ENCODE data around the gene TGFBR2. TPM values are rescaled to one million over a fixed set of nuclear protein-coding genes. Genes with fewer than 3 reads are reported as not detected.

Gene TGFBR2
- polyA plus RNA-seq, 3 donors: 122 to 137 (median 125) TPM

DNA sequence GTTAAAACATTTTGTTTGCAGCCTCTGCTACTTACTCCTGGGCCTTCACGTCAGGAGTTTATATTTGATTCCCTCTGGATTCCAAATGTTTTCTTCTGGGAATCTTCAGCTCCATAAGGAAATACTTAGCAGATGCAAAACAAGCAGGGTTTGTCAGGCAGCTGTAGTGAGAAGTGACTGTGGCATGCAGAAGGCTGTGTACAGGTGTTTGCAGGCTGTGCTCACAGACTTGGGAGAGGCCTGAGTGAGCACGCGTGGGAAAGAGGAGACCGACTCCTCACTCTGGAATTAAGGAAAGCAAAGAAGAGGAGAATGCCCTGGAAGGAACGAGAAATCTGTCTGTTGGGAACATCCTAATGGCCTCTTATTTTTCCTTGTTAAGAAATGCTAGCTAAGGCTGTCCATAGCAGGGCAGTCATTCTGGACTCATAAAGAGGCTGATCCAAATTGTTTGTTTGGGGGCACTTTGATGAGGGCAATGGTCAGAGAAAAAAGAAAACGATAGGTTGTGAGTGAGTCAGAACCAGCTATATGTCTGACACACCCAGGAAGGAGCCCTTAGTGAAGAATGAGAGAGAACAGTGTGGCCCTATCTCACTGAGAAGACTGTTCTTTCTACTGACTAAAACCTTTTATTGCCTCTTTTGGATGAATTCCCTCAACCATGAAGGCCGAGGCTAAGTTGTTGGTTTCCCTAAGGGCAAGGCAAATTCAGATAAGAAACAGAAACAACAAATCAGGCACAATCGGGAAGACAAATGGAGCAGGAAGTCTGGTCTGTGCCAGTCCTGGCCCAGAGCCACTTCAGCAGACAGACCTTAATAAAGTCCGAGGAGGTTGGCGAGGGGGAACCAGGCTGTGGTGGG, 82.6 kb downstream of the TGFBR2 start:
- no peak for DNase-seq (ENCODE audit: low read depth in 3 of 3, low spot score in 2 of 3)

DNA sequence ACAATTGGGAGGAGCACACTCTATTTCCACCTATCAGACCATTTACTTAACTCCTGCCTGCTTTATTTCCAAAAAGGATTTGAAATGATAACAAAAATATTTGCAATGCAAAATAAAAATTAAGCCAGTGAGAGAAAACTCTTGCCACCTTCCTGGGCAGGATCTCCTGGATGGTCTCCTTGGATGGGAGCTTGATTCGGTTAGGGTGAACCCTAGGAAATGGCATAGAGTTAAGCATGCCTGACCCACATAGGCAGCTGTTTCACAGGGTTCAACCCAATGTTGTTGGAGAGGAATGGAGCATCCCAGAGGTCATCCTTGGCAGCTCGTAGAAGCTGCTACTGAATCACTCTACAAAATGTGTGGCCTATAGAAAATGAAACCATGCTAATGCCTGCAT, 83.8 kb downstream of the TGFBR2 start:
- DNase-seq (ENCODE audit: low read depth in 3 of 3, low spot score in 2 of 3): no peak

DNA sequence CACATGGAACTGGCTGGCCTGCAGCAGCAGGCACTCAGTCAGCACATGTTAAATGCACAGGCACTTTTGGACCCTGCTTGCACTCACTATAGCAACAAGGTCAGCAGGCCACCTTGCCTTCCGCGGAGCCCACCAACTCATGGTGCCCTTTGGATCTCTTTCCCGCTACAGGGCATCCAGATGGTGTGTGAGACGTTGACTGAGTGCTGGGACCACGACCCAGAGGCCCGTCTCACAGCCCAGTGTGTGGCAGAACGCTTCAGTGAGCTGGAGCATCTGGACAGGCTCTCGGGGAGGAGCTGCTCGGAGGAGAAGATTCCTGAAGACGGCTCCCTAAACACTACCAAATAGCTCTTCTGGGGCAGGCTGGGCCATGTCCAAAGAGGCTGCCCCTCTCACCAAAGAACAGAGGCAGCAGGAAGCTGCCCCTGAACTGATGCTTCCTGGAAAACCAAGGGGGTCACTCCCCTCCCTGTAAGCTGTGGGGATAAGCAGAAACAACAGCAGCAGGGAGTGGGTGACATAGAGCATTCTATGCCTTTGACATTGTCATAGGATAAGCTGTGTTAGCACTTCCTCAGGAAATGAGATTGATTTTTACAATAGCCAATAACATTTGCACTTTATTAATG, 85.0 kb downstream of the TGFBR2 start:
- no peak for DNase-seq (ENCODE audit: low read depth in 3 of 3, low spot score in 2 of 3)

DNA sequence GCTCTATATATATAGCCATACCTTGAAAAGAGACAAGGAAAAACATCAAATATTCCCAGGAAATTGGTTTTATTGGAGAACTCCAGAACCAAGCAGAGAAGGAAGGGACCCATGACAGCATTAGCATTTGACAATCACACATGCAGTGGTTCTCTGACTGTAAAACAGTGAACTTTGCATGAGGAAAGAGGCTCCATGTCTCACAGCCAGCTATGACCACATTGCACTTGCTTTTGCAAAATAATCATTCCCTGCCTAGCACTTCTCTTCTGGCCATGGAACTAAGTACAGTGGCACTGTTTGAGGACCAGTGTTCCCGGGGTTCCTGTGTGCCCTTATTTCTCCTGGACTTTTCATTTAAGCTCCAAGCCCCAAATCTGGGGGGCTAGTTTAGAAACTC, 85.5 kb downstream of the TGFBR2 start:
- no peak for DNase-seq (ENCODE audit: low read depth in 3 of 3, low spot score in 2 of 3)

DNA sequence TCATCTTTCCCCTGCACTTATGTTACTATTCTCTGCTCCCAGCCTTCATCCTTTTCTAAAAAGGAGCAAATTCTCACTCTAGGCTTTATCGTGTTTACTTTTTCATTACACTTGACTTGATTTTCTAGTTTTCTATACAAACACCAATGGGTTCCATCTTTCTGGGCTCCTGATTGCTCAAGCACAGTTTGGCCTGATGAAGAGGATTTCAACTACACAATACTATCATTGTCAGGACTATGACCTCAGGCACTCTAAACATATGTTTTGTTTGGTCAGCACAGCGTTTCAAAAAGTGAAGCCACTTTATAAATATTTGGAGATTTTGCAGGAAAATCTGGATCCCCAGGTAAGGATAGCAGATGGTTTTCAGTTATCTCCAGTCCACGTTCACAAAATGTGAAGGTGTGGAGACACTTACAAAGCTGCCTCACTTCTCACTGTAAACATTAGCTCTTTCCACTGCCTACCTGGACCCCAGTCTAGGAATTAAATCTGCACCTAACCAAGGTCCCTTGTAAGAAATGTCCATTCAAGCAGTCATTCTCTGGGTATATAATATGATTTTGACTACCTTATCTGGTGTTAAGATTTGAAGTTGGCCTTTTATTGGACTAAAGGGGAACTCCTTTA, 86.2 kb downstream of the TGFBR2 start:
- no peak for DNase-seq (ENCODE audit: low read depth in 3 of 3, low spot score in 2 of 3)

DNA sequence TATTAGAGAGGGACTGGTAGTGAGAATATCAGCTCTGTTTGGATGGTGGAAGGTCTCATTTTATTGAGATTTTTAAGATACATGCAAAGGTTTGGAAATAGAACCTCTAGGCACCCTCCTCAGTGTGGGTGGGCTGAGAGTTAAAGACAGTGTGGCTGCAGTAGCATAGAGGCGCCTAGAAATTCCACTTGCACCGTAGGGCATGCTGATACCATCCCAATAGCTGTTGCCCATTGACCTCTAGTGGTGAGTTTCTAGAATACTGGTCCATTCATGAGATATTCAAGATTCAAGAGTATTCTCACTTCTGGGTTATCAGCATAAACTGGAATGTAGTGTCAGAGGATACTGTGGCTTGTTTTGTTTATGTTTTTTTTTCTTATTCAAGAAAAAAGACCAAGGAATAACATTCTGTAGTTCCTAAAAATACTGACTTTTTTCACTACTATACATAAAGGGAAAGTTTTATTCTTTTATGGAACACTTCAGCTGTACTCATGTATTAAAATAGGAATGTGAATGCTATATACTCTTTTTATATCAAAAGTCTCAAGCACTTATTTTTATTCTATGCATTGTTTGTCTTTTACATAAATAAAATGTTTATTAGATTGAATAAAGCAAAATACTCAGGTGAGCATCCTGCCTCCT, 87.2 kb downstream of the TGFBR2 start:
- DNase-seq (ENCODE audit: low read depth in 3 of 3, low spot score in 2 of 3): no peak

DNA sequence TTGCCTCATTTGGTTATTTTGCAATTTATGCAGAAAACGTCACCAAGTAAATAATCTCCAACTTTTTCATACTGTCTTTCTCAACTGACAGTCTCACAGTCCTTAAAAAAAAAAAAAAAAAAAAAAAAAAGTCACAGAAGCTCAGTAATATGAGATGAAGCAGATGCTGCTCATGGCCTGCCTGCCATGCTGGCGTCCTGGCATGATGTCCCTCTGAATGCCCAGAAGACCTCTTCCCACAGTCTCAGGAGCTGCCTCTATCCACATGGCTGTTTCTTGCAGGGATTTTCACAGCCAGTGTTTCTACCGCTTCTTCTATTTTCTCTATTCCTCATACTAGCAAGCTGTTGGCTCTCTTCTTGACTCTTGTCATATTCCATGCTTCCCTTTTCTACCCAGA, 87.7 kb downstream of the TGFBR2 start:
- no peak for DNase-seq (ENCODE audit: low read depth in 3 of 3, low spot score in 2 of 3)

DNA sequence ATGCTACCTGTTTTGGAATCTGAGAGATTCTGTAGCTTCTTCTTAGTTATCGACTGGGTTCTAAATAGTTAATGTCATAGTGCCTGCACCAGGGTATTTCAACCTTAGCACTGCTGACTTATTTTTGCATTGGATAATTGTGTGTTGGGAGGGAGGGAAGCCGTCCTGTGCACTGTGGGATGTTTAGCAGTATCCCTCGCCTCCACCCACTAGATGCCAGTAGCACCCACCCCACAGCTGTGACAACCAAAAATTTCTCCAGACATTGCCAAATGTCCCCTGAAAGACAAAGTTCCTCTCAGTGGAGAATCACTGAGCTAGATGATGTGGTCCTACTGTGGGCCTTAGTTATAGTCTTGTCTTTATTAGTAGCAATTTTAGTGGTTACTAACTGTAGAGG, 88.3 kb downstream of the TGFBR2 start:
- no peak for DNase-seq (ENCODE audit: low read depth in 3 of 3, low spot score in 2 of 3)

DNA sequence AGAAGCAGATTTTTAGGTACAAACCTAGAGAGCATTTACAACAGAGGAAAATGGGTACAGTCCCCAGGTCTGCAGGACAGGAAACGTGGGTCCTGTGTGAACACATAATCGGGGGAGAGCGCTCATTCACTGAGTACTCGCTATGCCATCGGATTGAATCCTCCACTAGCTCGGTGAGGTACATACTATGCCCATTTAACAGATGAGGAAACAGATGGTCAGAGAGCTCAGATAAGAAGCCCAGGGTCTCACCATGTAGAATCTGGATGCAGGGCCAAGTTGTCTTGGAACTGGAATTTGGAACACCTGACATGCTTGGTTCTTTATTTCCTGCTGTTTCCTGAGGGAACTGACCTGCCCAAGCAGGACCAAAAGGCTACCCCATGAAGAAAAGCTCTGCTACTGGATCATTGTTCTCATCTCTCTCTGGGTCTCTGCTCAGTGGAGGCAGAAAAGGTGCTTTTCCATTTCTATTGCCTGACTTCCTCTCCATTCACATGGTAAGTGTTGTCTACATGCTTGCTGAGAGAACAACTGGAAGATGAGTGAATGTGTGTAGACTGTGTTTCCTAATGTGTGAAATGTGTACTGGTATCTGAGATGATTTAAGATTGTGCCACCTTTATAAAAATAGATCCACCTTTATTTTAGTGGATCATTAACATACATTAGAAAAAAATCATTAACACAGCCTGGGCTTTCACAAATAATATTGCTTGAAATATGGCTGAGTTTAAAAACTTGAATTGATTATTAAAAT, 89.1 kb downstream of the TGFBR2 start:
- DNase-seq (ENCODE audit: low read depth in 3 of 3, low spot score in 2 of 3): no peak

DNA sequence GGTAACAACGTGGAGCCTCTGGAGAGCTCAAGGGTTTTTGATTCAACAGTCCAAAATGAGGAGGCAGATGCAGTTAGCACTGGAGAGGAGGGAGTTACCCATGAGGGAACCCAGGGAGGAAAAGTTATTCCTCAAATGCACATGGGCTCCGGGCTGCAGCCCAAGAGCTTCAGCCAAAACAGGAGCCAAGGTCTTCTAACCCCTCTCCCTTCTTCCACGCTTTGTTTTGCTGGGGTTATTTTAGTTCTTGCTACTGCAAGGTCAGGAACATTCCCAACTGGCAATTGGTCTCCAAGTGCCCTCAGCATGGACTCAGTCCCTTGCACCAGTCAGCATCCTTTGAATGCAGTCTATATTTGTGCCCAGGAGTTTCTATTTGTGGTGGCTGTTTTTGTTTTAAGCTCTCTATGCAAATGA, 90.0 kb downstream of the TGFBR2 start:
- DNase-seq (ENCODE audit: low read depth in 3 of 3, low spot score in 2 of 3): no peak

DNA sequence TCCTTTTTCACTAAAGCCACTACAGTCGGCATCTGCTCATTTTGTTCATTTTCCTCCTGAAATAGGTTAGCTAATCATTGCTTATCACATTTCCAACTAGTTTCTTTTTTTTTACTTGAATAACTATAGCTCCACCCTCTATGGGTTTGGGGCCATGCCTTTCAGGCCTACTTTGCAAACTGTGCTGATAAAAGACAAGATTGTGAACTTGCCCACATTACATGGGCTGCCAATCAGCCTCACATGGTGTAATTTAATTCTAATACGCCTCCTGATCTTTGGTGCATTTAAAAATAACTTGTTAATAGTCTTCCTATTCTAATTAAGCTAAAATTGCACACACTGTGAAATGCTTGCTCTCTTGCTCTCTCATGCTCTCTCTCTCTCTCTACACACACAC, 90.5 kb downstream of the TGFBR2 start:
- no peak for DNase-seq (ENCODE audit: low read depth in 3 of 3, low spot score in 2 of 3)

DNA sequence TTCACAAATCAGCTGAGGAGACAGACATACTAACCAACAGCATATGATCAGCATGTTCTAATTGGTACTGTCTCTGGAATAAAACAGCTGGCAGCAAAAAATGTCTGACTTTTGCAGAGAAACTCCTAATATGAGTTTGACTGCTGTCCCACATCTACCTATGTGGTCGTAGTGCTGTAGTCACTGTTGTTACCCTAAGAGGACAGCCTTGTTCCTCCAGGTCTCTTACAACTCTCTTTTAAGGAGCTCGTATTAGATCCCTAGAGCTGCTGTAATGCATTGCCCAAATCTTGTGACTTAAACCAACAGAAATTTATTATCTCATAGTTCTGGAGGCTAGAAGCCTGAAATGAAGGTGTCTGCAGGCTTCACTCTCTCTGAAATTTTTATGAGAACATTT, 92.1 kb downstream of the TGFBR2 start:
- DNase-seq (ENCODE audit: low read depth in 3 of 3, low spot score in 2 of 3): no peak

DNA sequence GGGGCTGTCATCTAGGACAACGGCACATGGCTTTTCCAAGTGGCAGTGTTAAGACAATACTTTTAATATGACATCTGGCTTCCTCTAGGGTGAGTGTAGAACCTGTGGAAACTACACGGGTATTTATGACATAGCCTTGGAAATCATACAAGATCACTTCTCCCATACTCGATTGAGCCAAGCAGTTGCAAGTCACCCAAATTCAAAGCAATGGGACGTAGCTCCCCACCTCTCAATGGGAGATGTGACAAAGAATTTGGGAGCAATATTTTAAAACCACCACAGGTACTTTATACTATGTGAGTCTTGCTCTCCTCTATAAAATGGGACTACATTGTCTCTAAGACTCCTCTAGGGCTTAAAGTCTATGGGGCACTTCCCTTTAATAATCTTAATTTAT, 93.5 kb downstream of the TGFBR2 start:
- DNase-seq (ENCODE audit: low read depth in 3 of 3, low spot score in 2 of 3): no peak

DNA sequence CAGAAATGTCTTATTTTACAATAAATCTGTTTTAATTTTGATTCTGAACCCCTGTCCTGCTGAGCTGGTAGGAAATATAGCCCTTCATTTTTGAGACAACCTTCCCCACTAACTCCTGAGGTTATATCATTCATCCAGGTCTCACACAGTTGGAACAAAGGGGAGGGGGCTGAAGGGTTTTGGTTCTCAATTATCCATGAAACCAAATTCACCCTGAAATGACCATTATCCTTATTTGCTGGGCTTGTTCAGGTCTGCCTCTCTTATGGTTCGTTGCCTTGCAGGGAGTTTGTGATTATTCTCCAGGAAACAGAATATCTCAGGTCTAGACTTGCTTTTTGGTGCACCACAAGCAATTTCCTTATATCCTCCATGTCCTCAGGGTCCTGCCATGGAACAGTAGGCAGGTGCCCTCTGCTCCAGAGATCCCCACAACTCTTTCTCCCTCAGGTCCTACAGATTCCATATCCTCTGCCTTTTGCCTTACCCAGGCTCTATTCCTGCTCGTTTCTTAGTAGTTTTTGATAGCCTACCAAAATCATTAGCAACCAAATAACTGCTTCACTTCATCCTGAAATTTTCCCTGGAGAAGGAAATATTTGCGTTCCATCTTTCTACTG, 94.4 kb downstream of the TGFBR2 start:
- no peak for DNase-seq (ENCODE audit: low read depth in 3 of 3, low spot score in 2 of 3)

DNA sequence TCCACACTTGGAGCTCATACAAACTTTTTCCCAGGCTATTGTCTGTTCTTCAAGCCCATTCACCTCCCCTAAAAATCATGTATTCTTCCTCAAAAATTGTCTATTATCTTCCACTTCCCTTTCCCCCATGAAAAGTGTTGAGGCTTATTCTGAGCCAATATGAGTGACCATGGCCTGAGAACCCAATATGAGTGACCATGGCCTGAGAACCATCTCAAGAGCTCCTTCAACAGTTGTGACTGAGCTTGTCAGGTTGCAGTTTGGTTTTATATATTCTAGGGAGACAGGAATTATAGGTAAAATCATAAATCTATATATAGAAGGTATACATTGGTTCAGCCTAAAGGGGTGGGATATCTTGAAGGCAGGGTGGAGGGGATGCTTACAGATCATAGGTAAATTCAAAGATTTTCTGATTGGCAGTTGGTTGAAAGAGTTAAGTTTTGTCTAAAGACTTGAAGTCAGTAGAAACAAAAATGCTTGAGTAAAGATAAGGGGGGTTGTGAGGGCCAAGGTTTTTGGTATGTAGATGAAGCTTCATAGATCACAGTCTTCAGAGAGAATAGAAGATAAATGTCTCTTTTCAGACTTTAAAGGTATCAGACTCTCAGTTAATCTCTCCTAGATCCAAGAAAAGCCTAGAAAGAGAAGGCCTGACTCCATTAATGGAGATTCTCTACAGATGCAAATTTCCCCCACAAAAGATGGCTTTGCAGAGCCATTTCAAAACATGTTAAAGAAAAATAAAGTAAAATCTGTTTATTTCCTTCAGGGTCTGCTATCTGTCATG, 95.8 kb downstream of the TGFBR2 start:
- DNase-seq (ENCODE audit: low read depth in 3 of 3, low spot score in 2 of 3): no peak

DNA sequence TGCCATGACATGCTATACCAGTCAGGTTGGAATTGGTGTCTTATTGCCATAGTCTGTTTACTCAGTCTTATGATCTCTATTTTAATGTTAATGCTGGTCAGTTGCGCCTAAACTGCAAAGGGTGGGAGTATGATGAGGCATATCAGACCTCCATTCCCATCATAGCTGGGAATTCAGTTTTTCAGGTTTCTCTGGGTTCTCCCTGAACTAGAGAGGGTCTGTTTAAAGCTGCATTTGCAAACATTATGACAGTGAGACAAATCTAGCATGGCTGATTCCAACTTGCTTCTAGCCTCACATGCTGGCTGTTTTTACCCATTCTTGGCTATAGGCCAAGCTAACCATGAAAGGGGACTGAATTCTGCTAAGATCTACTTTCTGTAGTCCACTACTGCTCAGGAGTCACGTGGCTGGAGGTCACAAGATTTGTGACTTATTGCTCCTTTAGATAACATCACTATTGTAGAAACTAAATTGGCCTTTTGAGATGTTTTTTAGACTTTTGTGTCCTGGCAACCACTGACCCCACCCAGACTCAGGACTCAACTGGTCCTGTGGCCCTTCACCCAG, 96.5 kb downstream of the TGFBR2 start:
- no peak for DNase-seq (ENCODE audit: low read depth in 3 of 3, low spot score in 2 of 3)

DNA sequence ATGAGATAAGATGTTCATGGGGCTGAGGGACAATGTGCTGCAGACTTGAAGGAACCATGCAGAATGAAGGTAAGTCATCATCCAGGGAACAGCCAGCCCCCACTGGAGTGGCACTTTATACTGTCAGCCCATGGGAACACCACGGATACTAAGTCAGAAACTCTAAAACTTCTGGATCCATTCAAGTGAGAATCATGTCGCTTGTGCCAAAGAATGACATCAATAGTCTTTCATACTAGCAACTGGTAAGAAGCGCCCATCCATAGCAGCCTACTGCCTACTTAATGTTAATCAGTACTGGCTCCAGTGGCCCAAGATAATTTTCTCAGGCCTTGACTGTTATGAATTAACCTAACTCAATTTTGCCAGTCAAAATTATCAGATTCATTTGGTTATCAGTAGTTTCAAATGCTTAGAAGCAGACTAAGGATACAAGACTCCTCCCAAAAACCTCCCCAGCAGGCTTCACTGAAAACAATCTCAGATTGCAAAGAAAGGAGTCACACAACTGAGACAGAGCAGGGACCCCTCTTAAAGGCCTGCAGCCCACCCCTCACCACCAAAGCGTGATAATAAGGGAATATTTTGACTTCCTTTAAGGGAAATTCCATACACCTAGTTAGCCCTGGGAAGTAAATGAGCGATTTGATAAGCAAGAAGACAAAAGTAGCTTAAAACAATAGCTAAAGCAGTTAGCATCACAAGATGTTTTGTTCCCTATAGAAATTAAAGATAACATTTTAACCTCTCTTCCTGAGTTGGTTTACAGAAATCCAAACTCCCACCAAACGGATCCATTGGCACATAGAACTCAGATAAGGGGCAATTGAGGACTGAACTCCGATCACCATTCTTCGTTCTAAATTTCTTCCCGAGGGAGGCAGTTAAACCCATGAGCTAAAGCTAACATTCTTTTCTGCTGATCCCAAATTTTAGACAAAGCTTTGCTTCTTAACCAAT, 98.8 kb downstream of the TGFBR2 start:
- no peak for DNase-seq (ENCODE audit: low read depth in 3 of 3, low spot score in 2 of 3)

DNA sequence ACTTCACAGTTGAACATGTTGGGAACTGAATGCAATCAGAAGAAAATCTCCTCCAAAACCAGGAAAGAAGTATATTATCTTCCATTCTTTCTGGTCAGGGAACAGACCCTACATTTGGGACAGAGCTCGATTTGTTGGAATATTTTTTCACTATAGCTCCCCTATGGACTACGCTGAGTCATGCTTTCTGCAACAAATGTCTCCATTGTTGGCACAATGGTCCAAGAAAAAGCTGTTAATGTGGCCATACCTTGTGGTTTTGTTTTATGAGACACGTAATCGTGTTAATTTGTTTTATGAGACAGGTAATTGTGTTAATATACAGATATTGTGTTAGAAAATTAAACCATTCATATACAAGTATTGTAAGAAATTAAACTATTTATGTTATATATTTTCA, 101.4 kb downstream of the TGFBR2 start:
- DNase-seq (ENCODE audit: low read depth in 3 of 3, low spot score in 2 of 3): no peak
